ENCODE results near the gene PACRG. TPM values are rescaled to one million over a fixed set of nuclear protein-coding genes. Genes with fewer than 3 reads are reported as not detected.
A peak's percentile ranks its signal among the peaks of the same experiment; 100 is the strongest.

PACRG gene
- total RNA-seq, 6 donors from 2014 or later: 0.52 to 15.3 (median 3.1) TPM

GRCh38 chr6:162728706-162729105 lies 932 bp downstream of the PACRG start:
- no peaks in the 10 kb centered on the region for H3K27me3 ChIP-seq
- WGBS, 2 donors: 83 to 89% methylated on average over 1 of the region's 1 CpG
- H3K4me1 ChIP-seq: peaks cover 3 to 11% (median 6%) of the 10 kb centered on the region in 4 donors
- H3K36me3 ChIP-seq: no peaks in the 10 kb centered on the region
- ATAC-seq (ENCODE audit: low FRiP score in 2 of 2): no peak
- H3K4me3 ChIP-seq: no peak overlapping the region
- no peaks in the 10 kb centered on the region for H3K9me3 ChIP-seq
- DNase-seq: no peak
- peak overlapping the region in 3 of 4 donors; percentile 54 to 91 (median 91) for H3K27ac ChIP-seq
- TF ChIP-seq POLR2AphosphoS5 (IDR thresholded peaks at IDR 0.05): no peak
- TF ChIP-seq EP300 (IDR thresholded peaks at IDR 0.05): no peak

- Histone ChIP-seq H3K27ac (no peak overlapping the region), H3K4me3 (no peak overlapping the region), H3K9me3 (no peaks in the 10 kb centered on the region), H3K36me3 (no peaks in the 10 kb centered on the region), H3K27me3 (no peaks in the 10 kb centered on the region), H3K4me1 (peaks cover 3 to 11% (median 6%) of the 10 kb centered on the region in 4 donors)
- ATAC-seq (ENCODE audit: low FRiP score in 2 of 2) (no peak), DNase-seq (no peak)
- WGBS, 2 donors: 94 to 95% methylated on average over 1 of the region's 1 CpG
- no peak for TF ChIP-seq POLR2A (IDR thresholded peaks at IDR 0.05)
- no peak for TF ChIP-seq POLR2AphosphoS5 (IDR thresholded peaks at IDR 0.05)
- TF ChIP-seq EP300 (IDR thresholded peaks at IDR 0.05): no peak
- TF ChIP-seq, protein P1, sequence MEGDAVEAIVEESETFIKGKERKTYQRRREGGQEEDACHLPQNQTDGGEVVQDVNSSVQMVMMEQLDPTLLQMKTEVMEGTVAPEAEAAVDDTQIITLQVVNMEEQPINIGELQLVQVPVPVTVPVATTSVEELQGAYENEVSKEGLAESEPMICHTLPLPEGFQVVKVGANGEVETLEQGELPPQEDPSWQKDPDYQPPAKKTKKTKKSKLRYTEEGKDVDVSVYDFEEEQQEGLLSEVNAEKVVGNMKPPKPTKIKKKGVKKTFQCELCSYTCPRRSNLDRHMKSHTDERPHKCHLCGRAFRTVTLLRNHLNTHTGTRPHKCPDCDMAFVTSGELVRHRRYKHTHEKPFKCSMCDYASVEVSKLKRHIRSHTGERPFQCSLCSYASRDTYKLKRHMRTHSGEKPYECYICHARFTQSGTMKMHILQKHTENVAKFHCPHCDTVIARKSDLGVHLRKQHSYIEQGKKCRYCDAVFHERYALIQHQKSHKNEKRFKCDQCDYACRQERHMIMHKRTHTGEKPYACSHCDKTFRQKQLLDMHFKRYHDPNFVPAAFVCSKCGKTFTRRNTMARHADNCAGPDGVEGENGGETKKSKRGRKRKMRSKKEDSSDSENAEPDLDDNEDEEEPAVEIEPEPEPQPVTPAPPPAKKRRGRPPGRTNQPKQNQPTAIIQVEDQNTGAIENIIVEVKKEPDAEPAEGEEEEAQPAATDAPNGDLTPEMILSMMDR (IDR thresholded peaks at IDR 0.05): no peak
Observed at GRCh38 chr6:162730502-162730901, 2.7 kb downstream of the PACRG start.

GRCh38 chr6:162733489-162733888 lies 5.7 kb downstream of the PACRG start:
- Histone ChIP-seq H3K9me3 (no peaks in the 10 kb centered on the region), H3K36me3 (no peaks in the 10 kb centered on the region), H3K4me3 (no peak overlapping the region), H3K27me3 (no peaks in the 10 kb centered on the region), H3K4me1 (no peaks in the 10 kb centered on the region), H3K27ac (no peak overlapping the region)
- 59 to 64% methylated on average over 4 of the region's 4 CpGs for WGBS, 2 donors
- TF ChIP-seq, protein P1 (IDR thresholded peaks at IDR 0.05): no peak
- no peak for TF ChIP-seq EP300 (IDR thresholded peaks at IDR 0.05)
- no peak for TF ChIP-seq POLR2AphosphoS5 (IDR thresholded peaks at IDR 0.05)
- DNase-seq (no peak), ATAC-seq (ENCODE audit: low FRiP score in 2 of 2) (peak in 1 of 2 donors; percentile 40)

- Histone ChIP-seq H3K9me3 (no peaks in the 10 kb centered on the region), H3K4me3 (no peak overlapping the region), H3K4me1 (no peaks in the 10 kb centered on the region), H3K27me3 (no peaks in the 10 kb centered on the region), H3K27ac (no peak overlapping the region), H3K36me3 (no peaks in the 10 kb centered on the region)
- DNase-seq: no peak
- ATAC-seq (ENCODE audit: low FRiP score in 2 of 2): no peak
- TF ChIP-seq POLR2A (IDR thresholded peaks at IDR 0.05): no peak
- TF ChIP-seq, protein P1 (IDR thresholded peaks at IDR 0.05): peak in 1 of 6 experiments; percentile 10
- 29 to 56% methylated on average over 1 of the region's 1 CpG for WGBS, 2 donors
Observed at GRCh38 chr6:162736961-162737360, 9.2 kb downstream of the PACRG start.

- WGBS, 2 donors: 58 to 61% methylated on average over 3 of the region's 3 CpGs
Observed at GRCh38 chr6:162750776-162751175, 23.0 kb downstream of the PACRG start.

More at GRCh38 chr6:162750776-162751175, 23.0 kb downstream of the PACRG start:
- Histone ChIP-seq H3K36me3 (no peaks in the 10 kb centered on the region), H3K9me3 (no peaks in the 10 kb centered on the region), H3K27me3 (no peaks in the 10 kb centered on the region), H3K4me1 (no peaks in the 10 kb centered on the region), H3K27ac (no peak overlapping the region), H3K4me3 (no peak overlapping the region)
- ATAC-seq (ENCODE audit: low FRiP score in 2 of 2) (no peak), DNase-seq (no peak)
- TF ChIP-seq POLR2A (IDR thresholded peaks at IDR 0.05) (no peak), EP300 (IDR thresholded peaks at IDR 0.05) (no peak), POLR2AphosphoS5 (IDR thresholded peaks at IDR 0.05) (no peak)
- TF ChIP-seq, protein P1 (IDR thresholded peaks at IDR 0.05): no peak

Measured in upper lobe of left lung (tissue), 6 donors.